RWPE2 (cell line): ENCODE measurements around the gene ZNF433.
"Not testable (repeated sequence)": the region's sequence is repeated elsewhere in the genome, so short reads cannot be mapped to it uniquely, and the experiment has no call there.

Source experiments
- ATAC-seq: fragments of 200-7000 bp; cut with Tn5 transposase; 3 replicates; pipeline ENCODE4 v1.9.1; 2021; ENCODE audit warnings: low read depth
- DNase-seq: peaks from one replicate; pipeline ENCODE4 v3.0.0-alpha.2; 2020; ENCODE audit warnings: low spot score
- H3K27ac ChIP-seq: fragments of 450-650 bp; 2 replicates; pipeline ENCODE4 v1.5.1; 2017; ENCODE audit warnings: mild to moderate bottlenecking; ENCODE audit not compliant: poor library complexity, severe bottlenecking
- H3K27me3 ChIP-seq: fragments of 250-450 bp; sonication (Bioruptor Pico); 2 replicates; pipeline ENCODE4 v1.5.1; 2021; ENCODE audit warnings: mild to moderate bottlenecking, moderate library complexity; ENCODE audit not compliant: insufficient read depth, poor library complexity, severe bottlenecking
- H3K36me3 ChIP-seq: fragments of 250-450 bp; sonication (Bioruptor Pico); 2 replicates; pipeline ENCODE4 v1.5.1; 2020; ENCODE audit warnings: low read depth, mild to moderate bottlenecking, moderate library complexity
- H3K4me1 ChIP-seq: fragments of 250-450 bp; sonication (Bioruptor Pico); 2 replicates; pipeline ENCODE4 v1.5.1; 2021; ENCODE audit warnings: mild to moderate bottlenecking, moderate library complexity; ENCODE audit not compliant: insufficient read depth, poor library complexity, severe bottlenecking
- H3K4me3 ChIP-seq: fragments of 250-450 bp; sonication (Bioruptor Pico); 2 replicates; pipeline ENCODE4 v1.5.1; 2021; ENCODE audit warnings: mild to moderate bottlenecking, moderate library complexity; ENCODE audit not compliant: severe bottlenecking
- H3K9me3 ChIP-seq: fragments of 250-450 bp; sonication (Bioruptor Pico); 2 replicates; pipeline ENCODE4 v1.5.1; 2021; ENCODE audit warnings: mild to moderate bottlenecking, moderate library complexity; ENCODE audit not compliant: severe bottlenecking
- CTCF ChIP-seq: fragments of 450-650 bp; IDR thresholded peaks from one replicate; pipeline ENCODE4 v1.5.1; 2017; ENCODE audit warnings: mild to moderate bottlenecking, moderate library complexity; ENCODE audit not compliant: poor library complexity, severe bottlenecking

ZNF433 gene

GRCh38 chr19:12035220-12036172, at the start of gene ZNF433:
Gene ZNF433 (minus strand): TSS chr19:12035679. CDS start chr19:12035539, 140 bp downstream.
- Histone ChIP-seq H3K4me3 (peak within 1 kb of the TSS; percentile 85), H3K9me3 (no peaks in the 10 kb centered on the region), H3K4me1 (no peaks in the 10 kb centered on the region), H3K27me3 (no peaks in the 10 kb centered on the region), H3K27ac (peak within 1 kb of the TSS; percentile 34), H3K36me3 (no peaks in the 10 kb centered on the region)
- no peak for TF ChIP-seq CTCF
- ATAC-seq (peak; percentile 98), DNase-seq (peak; percentile 95)

GRCh38 chr19:12083336-12083735, 47.9 kb upstream of the ZNF433 start:
- peaks cover 18% of the 10 kb centered on the region for H3K9me3 ChIP-seq
- H3K36me3 ChIP-seq, H3K4me1 ChIP-seq, DNase-seq, H3K27ac ChIP-seq, ATAC-seq, H3K27me3 ChIP-seq, H3K4me3 ChIP-seq: not testable (repeated sequence)

- H3K4me1 ChIP-seq = no peaks in the 10 kb centered on the region
- peaks cover 56% of the 10 kb centered on the region for H3K36me3 ChIP-seq
- no peak overlapping the region for H3K4me3 ChIP-seq
- DNase-seq (no peak), ATAC-seq (no peak)
- H3K9me3 ChIP-seq = peaks cover 60% of the 10 kb centered on the region
- H3K27ac ChIP-seq = no peak overlapping the region
- H3K27me3 ChIP-seq = no peaks in the 10 kb centered on the region
- TF ChIP-seq CTCF = no peak
These were observed 41.9 kb upstream of the ZNF433 start for GRCh38 chr19:12077375-12077774.

DNA sequence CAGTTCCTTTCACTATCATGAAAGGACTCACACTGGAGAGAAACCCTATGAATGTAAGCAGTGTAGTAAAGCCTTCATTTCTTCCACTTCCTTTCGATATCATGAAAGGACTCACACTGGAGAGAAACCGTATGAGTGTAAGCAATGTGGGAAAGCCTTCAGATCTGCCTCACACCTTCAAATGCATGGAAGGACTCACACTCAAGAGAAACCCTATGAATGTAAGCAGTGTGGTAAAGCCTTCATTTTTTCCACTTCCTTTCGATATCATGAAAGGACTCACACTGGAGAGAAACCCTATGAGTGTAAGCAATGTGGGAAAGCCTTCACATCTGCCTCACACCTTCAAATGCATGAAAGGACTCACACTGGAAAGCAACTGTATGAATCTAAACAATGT, 40.9 kb upstream of the ZNF433 start:
- peaks cover 56% of the 10 kb centered on the region for H3K36me3 ChIP-seq
- DNase-seq, ATAC-seq, H3K27ac ChIP-seq, H3K4me1 ChIP-seq, H3K4me3 ChIP-seq, H3K27me3 ChIP-seq: not testable (repeated sequence)
- H3K9me3 ChIP-seq = peaks cover 60% of the 10 kb centered on the region

DNA sequence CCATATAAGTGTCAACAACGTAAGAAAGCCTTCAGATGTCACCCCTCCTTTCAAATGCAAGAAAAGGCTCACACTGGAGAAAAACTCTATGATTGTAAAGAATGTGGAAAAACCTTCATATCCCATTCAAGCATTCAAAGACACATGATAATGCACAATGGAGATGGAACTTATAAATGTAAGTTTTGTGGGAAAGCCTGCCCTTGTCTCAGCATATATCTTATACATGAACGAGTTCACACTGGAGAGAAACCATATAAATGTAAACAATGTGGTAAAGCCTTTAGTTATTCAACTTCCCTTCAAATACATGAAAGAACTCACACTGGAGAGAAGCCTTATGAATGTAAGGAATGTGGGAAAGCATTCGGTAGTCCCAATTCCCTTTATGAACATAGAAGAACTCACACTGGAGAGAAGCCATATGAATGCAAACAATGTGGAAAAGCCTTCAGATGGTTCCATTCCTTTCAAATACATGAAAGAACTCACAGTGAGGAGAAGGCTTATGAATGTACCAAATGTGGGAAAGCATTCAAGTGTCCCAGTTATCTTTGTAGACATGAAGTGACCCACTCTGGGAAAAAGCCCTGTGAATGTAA, 40.2 kb upstream of the ZNF433 start:
- H3K36me3 ChIP-seq = peaks cover 56% of the 10 kb centered on the region
- no peak overlapping the region for H3K4me3 ChIP-seq
- DNase-seq (no peak), ATAC-seq (no peak)
- H3K27ac ChIP-seq = no peak overlapping the region
- peaks cover 58% of the 10 kb centered on the region for H3K9me3 ChIP-seq
- no peak for TF ChIP-seq CTCF
- no peaks in the 10 kb centered on the region for H3K27me3 ChIP-seq
- no peaks in the 10 kb centered on the region for H3K4me1 ChIP-seq
